ENCODE measurements around the gene NME7.

Gene NME7

DNA sequence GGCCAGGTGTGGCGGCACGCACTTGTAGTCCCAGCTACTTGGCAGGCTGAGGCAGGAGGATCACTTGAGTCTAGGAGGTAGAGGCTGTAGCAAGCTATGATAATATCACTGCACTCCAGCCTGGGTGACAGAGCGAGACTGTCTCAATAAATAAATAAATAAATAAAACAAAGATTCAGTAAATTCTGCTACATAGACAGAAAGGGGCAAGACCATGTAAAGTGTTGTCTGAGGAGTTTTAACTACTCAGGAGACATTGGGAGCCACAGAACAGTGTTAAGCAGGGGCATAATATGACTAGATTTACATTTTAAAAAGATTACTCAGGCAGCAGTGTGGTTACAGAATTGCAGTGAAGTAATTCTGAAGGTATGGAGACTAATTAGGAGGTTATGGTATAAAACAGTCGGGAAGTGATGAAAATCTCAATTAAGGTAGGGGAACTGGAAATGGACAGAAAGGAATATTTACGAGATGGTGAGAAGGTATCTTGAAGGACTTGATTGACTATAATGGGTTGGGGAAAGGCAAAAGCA is 166.4 kb downstream of the NME7 start:
- peak; percentile 34 for DNase-seq (ENCODE audit: low read depth)
- H3K4me3 ChIP-seq (ENCODE audit: control insufficient read depth, low read depth, low read length) = no peak overlapping the region
- TF ChIP-seq, protein P1, sequence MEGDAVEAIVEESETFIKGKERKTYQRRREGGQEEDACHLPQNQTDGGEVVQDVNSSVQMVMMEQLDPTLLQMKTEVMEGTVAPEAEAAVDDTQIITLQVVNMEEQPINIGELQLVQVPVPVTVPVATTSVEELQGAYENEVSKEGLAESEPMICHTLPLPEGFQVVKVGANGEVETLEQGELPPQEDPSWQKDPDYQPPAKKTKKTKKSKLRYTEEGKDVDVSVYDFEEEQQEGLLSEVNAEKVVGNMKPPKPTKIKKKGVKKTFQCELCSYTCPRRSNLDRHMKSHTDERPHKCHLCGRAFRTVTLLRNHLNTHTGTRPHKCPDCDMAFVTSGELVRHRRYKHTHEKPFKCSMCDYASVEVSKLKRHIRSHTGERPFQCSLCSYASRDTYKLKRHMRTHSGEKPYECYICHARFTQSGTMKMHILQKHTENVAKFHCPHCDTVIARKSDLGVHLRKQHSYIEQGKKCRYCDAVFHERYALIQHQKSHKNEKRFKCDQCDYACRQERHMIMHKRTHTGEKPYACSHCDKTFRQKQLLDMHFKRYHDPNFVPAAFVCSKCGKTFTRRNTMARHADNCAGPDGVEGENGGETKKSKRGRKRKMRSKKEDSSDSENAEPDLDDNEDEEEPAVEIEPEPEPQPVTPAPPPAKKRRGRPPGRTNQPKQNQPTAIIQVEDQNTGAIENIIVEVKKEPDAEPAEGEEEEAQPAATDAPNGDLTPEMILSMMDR (IDR thresholded peaks at IDR 0.05; ENCODE audit: control insufficient read depth, insufficient read depth, low read depth, low read length, missing control alignments) = no peak

DNA sequence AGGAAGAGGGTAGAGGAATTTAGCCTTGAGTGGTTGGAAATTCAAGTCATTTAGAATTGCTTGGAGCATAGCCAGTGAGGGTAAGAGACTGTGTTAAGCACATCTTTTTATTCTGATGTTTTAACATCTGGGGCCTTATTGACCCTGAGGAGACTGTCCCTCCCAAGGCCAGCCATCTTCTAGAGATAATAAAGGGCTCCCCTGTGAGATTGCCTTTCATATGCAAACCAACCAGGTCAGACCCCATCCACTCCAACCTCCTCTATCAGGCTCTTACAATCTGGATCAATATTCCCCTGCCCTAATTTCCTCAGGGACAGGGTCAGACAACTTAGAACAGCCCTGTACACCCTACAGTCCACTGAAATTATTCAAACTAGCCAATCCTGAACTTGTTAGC is 167.3 kb downstream of the NME7 start:
- TF ChIP-seq, protein P1 (IDR thresholded peaks at IDR 0.05; ENCODE audit: control insufficient read depth, insufficient read depth, low read depth, low read length, missing control alignments) = no peak
- no peak overlapping the region for H3K4me3 ChIP-seq (ENCODE audit: control insufficient read depth, low read depth, low read length)
- no peak for DNase-seq (ENCODE audit: low read depth)

DNA sequence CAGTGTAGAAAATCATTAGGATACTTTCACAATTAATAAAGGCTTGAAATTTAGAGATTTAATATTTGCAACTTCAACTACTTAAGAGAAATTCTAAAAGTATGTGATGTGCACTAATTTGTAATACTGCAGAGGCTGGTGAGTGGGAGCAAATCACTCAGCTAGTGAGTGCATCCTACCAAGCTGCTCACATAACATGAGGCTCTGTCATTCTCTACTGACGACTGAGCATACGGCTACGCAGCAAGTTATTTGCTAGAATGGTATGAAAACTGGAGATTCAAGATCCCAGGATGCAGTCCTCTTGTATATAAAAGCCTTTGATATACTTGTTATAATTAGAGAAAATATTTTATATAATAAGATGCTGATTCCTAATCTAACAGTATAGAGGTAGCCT is 171.0 kb downstream of the NME7 start:
- no peak for DNase-seq (ENCODE audit: low read depth)
- TF ChIP-seq, protein P1 (IDR thresholded peaks at IDR 0.05; ENCODE audit: control insufficient read depth, insufficient read depth, low read depth, low read length, missing control alignments) = no peak
- no peak overlapping the region for H3K4me3 ChIP-seq (ENCODE audit: control insufficient read depth, low read depth, low read length)

DNA sequence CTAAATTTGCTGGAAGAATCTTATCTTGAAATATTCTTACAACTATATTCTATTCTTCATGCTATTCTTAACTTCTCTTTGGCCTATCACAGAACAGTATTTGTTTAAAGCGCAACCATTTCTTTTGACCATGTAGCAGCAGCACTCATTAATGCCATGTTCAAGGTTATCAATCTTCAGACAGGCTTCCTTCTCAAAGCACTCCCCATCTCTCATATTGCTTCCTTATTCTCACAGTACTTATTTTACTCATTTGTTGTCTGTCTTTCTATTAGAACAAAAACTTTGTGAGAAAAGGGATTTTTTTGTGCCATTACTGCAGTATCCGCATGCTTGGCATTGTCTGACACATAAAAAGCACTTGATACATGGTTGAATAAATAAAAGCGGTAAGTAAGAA is 171.4 kb downstream of the NME7 start:
- TF ChIP-seq, protein P1 (IDR thresholded peaks at IDR 0.05; ENCODE audit: control insufficient read depth, insufficient read depth, low read depth, low read length, missing control alignments) = no peak
- no peak overlapping the region for H3K4me3 ChIP-seq (ENCODE audit: control insufficient read depth, low read depth, low read length)
- DNase-seq (ENCODE audit: low read depth) = no peak

DNA sequence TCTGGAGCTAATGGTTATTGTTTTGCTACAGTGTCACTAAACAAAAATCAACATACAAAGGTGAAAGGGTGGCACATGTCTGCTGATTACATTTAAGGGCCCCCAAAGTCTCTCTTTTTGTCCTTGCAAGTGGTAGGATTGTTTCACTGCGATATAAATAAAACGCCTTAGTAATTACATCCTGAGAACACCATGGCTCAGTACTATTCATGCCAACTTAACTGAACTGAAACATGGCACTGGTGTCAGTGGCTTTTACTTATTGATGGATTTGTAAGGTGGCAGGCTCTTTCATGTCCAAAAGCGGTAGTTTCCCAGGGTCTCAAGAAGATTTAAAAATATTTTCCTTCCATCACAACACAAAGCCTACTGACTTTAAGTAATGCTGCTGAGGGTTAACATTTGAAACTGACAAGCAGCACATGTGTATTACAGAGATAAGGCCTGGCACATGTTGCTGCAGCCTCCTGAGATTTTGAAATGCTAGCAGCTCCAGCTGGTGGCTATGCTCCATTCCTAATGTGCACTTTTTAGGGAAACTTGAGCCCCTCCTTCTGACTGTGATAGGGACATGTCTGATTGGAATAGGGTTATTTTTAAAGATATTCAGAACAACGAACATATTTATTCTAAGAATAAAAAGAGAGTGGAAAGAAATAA is 174.3 kb downstream of the NME7 start:
- TF ChIP-seq, protein P1 (IDR thresholded peaks at IDR 0.05; ENCODE audit: control insufficient read depth, insufficient read depth, low read depth, low read length, missing control alignments) = no peak
- no peak for DNase-seq (ENCODE audit: low read depth)

DNA sequence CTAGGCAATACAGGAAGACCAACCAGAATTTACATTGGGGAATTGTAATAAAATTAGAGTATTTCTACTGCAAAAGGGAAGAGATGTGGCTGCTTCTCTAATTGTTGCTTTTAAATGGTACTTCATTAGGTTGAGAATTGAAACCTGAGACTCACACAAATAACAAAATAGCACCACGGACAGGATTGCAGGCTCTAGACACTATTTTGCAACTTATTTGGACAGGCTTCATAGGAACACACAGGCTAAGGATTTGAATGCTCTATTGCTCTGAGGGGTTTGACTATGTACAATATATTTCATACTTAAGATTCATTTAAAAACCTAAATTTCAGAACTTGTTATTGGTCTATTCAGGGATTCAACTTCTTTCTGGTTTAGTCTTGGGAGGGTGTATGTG is 181.5 kb downstream of the NME7 start:
- no peak overlapping the region for H3K4me3 ChIP-seq (ENCODE audit: control insufficient read depth, low read depth, low read length)
- TF ChIP-seq, protein P1 (IDR thresholded peaks at IDR 0.05; ENCODE audit: control insufficient read depth, insufficient read depth, low read depth, low read length, missing control alignments) = no peak
- no peak for DNase-seq (ENCODE audit: low read depth)

More for the DNA sequence above, 174.3 kb downstream of the NME7 start:
- H3K4me3 ChIP-seq (ENCODE audit: control insufficient read depth, low read depth, low read length) = no peak overlapping the region

Data from AG09309 (cell line).